DMS53 (cell line): Measurements from ENCODE around the gene SENP2.
"Not testable (repeated sequence)": the region's sequence is repeated elsewhere in the genome, so short reads cannot be mapped to it uniquely, and the experiment has no call there.

Source experiments
- DNase-seq: peaks from one replicate; lab custom pipeline; 2025; lab: John Stamatoyannopoulos, UW

The SENP2 gene

DNA sequence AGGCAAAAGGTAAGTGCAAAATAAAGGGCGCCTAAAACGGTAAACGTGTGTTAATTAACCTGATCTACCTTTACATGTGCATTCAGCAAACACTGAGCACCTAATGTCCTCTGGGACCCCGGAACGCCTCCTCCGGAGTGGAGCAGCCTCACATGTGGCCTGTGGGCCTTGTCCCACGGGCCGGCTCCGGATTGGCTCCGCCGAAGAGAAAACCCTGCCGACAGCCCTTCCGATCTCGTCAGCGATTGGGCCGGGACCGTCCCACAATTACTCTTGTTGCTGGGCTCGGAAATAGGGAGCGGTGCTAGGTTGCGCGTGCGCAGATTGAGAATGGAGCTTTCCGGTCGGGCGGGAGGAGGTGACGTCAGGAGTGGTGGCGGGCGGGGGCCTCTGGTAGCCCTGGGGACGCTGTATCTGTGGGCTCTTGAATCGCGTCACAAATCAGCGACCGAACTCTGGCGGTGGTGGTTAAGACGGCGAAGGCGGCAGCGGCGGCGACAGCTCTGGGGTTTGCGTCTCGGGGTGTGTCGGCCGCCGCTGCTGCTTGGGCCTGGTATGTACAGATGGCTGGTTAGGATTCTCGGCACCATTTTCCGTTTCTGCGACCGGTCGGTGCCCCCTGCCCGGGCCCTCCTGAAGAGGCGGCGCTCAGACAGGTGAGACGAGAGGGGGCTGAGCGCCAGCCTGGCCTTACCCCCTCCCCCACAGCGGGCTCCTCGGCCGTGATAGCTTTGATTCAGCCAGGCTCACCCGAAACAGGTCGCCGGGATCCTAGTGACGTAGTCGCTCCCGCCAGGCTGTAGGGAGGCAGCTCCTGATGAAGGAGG is at the start of gene SENP2:
Gene SENP2 (plus strand): TSS at position 437 of the 827 bp plus-strand sequence. CDS start 119 bp downstream, at position 556.
- DNase-seq: peak; percentile 98

DNA sequence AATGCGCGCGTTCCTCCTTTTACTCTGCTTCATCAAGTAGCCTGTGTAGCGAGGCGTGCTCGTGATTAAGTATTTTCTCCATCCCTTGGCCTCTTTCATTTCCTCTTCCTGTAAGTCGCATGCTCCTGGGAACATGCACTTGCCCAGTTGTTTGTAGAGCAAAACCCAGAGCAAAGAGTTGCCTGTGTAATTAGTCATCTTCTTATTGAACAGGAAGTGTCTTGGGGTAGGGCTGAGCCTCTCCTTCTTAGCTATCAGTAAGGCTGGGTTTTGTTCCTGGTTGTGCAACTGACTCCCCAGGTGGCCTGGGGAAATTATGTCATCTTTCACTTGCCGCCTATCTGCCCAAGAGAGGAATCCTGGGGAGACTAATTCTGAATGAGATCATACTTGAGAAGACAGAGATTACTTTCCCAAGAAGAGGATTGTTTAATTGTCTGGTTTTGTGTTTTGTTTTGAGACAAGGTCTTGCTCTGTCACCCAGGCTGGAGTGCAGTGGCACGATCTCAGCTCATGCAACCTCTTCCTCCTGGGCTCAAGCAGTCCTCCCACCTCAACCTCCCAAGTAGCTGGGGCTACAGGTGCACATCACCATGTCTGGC is 48.6 kb upstream of the SENP2 start:
- DNase-seq: peak; percentile 81

DNA sequence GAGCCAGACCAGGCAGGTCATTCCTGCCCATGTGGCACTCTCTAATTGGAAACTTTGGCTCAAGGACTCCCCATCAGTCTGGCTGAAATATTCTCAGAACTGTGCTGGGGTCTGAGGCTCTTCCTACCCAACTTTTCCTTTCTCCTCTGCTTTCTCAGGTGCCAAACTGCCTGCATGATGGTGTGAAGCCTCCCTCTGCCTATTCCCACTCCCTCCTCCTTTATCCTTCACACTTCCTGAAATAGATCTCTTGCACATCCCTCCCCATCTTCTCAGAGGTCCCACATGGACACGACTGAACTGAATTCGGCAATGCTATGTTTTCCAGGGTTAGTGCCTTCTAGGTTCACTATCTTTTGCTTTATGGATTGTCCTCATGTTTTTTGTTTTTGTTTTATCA is 46.2 kb upstream of the SENP2 start:
- DNase-seq: no peak

DNA sequence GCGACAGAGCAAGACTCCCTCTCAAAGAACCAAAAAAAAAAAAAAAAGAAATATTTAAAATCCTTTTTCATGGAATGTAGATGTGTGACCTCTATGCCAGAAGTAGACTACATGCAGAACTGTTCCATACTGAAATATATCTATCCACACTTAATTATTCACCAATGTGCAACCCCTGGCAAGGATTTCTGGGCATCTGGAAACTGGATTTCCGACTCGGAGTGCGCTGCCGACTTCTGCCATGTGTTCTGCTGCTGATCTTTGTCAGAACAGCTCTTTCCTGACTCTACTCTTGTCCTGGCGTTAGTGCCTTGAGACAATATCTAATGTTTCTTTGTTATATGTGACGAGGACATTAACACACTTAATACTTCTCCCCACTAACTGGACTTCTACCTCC is 45.4 kb upstream of the SENP2 start:
- no peak for DNase-seq

DNA sequence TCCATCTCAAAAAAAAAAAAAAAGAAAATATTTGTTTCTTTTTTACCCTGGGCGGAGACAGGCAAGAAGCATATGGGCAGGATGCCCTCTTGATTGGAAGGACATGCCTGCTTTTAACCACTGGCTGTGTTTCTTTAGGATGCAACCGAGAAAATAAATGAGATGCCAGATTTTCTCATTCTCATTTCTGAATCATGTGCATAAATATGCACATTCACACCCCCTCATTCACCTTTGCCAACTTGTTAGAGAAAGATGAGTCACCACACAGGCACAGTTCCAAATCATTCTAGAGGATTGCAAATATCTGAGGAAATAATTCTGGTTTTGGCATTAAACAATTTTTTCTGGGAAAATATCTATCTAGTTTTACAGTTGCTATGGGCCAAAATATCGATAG is 37.0 kb upstream of the SENP2 start:
- DNase-seq: peak; percentile 68

DNA sequence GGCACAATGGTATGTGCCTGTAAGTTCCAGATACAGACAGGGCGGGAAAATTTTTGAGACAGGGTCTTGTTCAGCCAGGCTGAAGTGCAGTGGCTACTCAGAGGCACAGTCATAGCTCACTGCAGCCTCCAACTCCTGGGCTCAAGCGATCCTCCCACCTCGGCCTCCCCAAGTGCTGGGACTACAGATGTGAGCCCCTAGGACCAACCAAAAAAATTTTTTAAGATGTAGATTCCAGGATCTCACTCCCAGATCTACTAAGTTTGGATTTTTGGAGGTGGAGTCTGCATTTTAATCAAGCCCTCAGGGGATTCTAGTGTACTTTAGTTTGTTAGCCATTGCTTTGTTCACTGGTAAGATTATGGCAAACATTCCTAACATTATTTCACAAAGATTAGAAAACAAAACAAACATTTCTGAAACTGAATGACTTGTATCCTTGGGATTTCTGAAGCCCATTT is 36.4 kb upstream of the SENP2 start:
- no peak for DNase-seq

DNA sequence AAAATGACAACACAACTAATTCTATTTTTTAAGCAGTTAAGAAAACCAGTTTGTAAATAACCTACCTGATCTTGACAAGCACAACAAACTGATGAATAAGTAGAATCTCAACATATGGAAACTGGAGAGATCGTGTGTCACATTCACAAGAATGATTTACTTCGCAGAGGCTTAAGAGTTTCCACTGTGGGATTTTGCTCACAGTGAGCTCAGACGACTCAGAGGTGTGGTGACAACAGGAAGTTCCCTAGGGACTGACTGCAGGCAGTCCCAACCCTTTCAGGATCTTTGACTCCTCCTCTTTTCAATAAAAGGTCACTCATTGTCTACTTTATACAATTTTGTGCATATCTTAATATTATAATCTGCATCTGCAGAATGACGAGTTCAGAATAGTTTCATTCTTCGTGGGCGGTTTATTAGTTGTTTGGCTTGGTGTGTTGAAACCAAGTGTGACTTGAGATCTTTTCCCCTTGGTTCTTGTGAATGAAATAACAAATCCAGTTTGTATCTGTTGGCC is 33.7 kb upstream of the SENP2 start, which contains the start of gene LIPH:
Gene LIPH (minus strand): TSS at position 231 of the 520 bp plus-strand sequence. CDS start 117 bp downstream, at position 114.
- DNase-seq: peak; percentile 72

DNA sequence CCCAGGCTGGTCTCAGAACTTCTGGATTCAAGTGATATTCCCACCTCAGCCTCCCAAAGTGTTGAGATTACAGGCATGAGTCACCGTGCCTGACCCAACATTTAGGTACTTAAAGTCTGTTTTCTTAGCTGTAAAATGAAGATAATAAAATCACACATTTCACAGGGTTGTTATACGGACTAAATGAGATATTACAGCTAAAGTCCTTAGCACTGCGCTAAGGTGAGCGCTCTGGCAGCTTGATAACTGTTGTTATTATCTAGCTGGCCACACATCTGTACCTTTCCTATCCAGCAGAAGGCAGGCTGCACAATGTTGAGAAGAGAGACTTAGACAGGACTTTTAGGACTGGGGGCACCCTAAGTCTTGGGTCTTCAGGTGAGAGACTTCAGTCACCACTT is 31.0 kb upstream of the SENP2 start:
- DNase-seq: no peak

DNA sequence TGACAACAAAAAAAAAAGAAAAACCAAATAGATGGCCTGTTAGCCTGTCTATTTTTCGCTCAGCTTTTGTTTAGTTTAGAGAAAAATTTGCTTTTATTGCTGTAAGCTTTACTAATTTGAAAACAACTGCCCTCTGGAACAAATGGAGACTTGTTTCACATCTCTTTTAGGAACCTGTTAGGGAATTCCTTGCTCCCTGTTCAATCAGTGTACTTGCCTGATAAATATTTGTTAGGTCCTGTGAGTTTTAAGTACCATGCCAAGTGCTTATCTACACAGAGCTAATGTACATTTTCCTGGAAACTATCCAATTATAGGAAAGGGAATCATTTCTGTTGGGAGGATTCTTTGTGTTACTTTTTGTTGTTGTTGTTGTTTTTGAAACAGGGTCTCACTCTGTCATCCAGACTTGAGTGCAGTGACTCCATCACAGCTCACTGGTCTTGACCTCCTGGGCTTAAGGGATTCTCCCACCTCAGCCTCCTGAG is 30.2 kb upstream of the SENP2 start:
- no peak for DNase-seq

DNA sequence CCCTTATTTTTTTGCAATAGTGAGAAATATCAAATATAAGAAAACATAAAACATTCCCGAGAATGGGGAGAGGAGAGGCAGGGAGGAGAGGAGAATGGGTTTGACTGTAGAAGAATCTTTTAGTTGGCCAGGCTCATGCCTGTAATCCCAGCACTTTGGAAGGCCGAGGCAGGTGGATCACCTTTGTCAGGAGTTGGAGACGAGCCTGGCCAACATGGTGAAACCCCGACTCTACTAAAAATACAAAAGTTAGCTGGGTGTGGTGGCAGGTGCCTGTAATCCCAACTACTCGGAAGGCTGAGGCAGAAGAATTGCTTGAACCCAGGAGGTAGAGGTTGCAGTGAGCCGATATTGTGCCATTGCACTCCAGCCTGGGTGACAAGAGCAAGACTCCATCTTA is 29.5 kb upstream of the SENP2 start:
- DNase-seq: not testable (repeated sequence)

DNA sequence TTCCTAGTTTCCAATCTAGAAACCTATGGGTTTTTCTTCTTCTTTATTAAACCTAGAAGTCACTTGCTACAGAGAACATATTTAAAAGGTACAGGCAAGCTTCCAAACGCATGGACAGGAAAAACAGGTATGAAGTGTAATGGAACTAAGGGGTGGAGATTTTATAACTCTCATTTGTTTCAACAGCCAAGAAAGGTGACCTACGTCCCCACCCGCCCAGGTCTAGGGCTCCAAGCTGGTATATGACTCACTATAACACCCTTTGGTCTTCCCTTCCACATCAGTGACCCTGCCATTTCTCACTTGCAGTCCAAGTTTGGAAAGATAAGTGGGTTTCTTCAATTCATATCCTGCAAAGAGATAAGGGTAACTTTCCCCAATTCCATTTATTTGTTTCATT is 27.7 kb upstream of the SENP2 start:
- DNase-seq: peak; percentile 56

DNA sequence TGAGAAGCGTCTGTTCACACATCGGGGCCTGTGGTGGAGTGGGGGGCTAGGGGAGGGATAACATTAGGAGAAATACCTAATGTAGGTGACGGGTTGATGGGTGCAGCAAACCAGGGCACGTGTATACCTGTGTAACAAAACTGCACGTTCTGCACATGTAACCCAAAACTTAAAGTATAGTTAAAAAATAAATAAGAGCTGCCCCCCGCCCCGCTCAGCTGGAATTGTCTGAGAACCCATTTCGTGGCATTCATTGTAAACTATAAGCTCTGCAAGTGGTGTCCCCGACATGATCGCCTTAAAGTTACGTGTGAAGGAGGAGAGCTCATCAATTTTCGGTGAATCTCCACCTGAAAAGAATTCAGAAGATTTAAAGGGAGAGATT is 26.4 kb upstream of the SENP2 start:
- peak; percentile 35 for DNase-seq

DNA sequence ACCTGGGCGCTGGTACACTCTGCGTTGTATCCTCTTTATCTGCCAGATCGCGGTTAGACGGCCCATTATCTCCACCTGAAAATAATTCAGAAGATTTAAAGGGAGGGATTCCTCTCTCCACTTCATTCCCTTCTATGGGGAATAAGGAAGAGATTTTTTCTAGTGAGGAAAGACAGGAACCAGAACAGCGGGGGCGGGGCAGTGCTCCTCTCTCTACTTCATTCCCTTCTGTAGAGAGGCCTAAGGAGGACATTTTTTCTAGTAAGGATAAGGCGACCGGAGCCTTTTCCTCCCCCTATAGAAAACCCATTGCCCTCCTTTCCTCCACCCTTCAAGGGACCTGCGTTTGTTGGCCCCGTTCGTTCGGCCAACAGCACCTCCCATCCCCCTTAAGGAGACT is 25.4 kb upstream of the SENP2 start:
- DNase-seq: no peak

DNA sequence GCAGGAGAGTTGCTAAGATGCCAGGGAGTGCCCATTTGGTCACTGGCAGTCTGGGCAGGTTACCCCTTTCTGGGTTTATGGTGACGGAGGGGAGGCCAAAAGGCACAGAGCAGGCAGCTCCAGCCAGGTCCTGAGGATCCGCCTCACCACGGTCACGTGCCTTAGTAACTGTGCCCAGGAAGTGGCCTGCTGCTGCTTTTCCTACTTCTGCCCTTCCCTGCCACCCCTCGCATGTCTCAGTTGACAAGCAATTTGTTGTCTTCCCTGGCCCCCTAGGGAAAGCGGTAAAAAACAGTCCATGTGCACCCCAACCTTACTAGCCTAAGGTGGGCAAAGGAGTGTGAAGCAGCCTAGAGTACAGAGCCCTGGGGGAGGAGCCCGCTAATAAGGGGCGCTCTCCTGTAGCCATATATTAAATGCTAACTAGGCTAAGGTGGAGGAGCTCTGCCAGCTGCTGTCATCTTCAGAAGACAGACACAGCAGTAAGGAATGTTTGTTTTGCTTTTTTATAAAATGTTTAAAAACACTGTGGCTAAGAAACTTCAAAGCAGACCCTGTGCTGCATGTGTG is 24.6 kb upstream of the SENP2 start:
- DNase-seq: no peak

DNA sequence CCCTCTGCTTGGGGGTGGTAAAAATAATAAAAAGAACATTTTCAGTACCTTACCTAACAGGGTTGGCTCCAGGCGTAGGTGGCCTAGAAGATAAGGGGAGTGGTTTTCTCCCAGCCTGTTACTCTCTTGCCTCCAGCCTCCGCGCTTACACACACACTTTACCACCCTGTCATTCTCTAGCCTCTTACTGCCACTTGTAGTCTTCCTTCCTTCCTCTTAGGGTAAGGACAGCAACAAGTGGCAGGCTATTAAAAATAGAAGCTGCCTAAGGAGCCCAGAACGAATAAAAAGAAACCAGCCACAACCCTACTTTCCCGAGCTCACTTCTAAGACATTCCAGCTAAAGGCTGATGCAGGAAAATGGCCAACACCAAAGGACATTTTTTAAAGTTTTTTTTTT is 24.1 kb upstream of the SENP2 start:
- DNase-seq: no peak

DNA sequence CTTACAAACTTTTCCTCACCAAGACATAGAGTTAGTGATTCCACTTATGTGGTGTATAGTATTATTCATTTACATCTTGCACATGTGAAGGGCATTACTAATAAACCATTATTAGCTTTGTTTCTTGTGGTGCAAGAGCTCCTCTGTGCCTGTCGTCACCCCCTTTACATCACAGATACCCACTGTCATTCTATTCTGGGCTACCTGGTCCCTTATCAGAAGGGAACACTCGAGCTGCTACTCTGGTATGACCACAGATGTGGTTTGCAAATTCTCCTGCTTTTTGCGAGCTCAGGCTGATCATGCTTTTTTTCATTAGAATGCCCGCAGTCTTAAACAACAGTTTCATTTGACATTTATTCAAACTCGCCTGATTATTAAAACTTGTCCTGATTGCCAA is 13.9 kb upstream of the SENP2 start:
- no peak for DNase-seq

DNA sequence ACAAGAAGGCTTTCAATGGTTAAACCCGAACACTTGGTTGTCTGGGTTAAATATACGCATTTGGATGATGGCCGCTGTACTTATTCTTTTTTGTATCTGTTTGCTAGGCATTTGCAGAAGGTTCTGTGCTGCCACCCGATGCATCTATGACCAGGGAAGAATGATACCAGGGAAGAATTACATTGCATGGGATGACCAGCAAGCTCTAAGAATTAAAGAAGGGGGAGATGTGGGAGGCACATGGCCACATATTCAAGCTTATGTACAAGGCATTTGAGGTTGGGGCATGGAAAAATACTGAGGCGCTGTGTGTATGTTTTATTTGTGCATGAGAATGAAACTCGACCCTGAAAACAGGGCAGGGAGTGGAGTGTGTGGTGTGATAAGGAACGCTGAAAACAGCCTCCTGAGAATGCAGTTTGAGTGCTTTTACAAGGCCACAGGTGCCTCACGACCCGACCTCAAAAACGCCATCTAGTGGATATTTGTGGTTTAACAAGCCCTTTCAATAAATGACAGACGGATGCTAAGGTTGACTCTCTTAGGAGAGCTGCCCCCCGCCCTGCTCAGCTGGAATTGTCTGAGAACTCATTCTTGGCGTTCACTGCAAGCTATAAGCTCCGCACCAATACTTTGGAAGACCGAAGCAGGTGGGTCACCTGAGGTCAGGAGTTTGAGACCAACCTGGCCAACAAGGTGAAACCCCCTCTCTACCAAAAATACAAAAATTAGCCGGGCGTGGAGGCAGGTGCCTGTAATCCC is 10.8 kb upstream of the SENP2 start:
- DNase-seq: peak; percentile 76

DNA sequence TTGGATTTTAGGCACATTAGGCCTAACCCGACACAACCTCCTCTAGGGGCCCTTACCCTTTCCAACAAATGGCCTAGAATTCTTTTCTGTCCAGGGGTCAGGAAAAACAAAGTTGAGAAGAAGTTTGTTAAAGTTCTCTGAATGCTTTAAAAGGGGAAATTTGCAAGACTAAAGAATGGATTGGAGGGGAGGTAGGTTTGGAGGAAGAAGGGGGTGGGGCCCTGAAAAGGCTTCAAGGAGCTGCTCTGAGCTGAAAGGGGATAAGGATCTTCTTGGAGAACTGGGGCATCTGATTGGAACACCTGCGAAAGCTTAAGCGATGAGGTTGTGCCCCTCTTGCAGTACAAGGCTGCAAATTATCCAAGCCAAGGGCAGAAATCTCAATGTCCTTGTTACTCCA is 3.9 kb upstream of the SENP2 start:
- no peak for DNase-seq

DNA sequence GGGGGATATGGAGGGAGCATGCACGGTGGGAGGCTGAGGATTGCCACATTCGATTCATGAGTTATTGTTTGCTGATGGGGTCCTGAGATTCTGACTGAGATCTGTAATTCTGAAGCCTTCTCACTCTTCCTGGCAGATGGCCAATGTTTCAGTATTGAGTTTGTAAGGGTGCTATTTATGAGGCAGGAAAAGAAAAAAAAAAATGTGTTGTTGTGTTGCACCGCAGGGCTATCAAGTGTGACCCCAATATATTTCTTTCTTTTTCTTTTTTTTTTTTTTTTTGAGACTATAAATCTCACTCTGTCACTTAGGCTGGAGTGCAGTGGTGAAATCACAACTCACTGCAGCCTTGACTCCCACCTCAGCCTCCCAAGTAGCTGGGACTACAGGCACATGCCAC is 3.2 kb upstream of the SENP2 start:
- DNase-seq: peak; percentile 8

DNA sequence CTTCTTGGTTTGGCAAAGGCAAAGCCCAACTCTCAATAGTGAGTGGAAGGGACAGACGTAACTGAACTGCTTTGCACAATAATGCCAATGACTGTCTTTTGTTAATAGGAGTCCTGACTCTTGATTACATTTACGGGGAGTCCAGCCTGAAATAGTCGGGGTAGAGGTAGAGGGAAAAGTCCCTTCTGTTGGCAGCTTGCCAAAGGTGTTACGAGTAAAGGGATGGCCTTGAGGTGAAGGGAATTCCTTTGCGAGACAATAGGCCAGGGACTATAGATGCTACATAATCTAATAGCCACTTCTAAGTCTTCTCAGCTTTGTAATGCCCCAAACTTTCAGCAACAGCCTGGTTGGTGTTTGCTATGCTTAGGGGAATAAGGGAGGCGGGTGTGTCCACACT is 2.2 kb upstream of the SENP2 start:
- no peak for DNase-seq

DNA sequence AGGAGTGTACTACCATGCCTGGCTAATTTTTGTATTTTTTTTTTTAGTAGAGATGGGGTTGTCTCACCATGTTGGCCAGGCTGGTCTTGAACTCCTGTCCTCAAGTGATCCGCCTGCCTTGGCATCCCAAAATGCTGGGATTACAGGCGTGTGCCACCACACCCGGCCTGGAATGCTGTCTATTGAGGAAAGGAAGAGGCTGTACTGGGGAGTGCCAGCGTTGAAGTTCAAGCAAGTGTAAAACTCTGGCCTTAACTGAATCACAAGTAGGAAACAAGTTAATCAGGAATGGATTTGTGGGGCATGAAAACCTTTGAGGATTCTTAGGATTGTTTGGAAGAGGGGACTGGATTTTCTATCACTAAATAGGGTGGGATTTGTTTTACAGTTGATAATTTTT is 1.4 kb upstream of the SENP2 start:
- DNase-seq: no peak

DNA sequence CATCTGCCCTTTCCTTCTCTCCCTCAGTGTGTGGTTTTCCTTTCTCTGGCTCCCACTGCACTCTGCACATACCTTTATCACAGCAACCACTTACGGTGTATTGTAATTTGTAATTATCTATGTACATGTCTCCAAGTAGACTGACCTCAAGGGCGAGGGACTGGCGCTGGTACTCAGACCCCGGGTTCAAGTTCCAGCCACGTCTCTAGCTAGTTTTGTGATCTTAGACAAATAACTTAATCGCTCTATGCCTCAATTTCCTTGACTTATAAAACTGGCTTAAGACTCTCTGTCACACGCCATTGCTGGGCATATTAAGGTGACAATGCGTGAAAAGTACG is 607 bp upstream of the SENP2 start:
- DNase-seq: peak; percentile 54
